Tibial nerve (tissue), 4 donors: Measurements from ENCODE around the gene SORCS2. TPM values are rescaled to one million over a fixed set of nuclear protein-coding genes. Genes with fewer than 3 reads are reported as not detected.

ENCODE experiments used
- DNase-seq, 2 donors: peaks; one replicate each; pipeline ENCODE4 v3.0.0-alpha.2; 2019; ENCODE audit warnings: low spot score in 2 of 2
- H3K27ac ChIP-seq, 4 donors: fragments of 200-600 bp; sonication (generic) in 3 of 4; one replicate each; pipeline ENCODE4 v1.5.1; 2017 to 2019; ENCODE audit warnings: mild to moderate bottlenecking in 1 of 4
- H3K27me3 ChIP-seq, 2 donors: fragments of 200-600 bp; sonication (generic) in 1 of 2; one replicate each; pipeline versions ENCODE4 v1.5.1 to v1.6.0; 2017 to 2019
- H3K36me3 ChIP-seq, 3 donors: fragments of 200-600 bp; sonication (generic); one replicate each; pipeline ENCODE4 v1.5.1; 2018 to 2019
- H3K4me1 ChIP-seq, 4 donors: fragments of 200-600 bp; sonication (generic) in 3 of 4; one replicate each; pipeline ENCODE4 v1.5.1; 2017 to 2019
- H3K4me3 ChIP-seq, 4 donors: fragments of 200-600 bp; sonication (generic) in 3 of 4; one replicate each; pipeline ENCODE4 v1.5.1; 2017 to 2019; ENCODE audit warnings: mild to moderate bottlenecking in 1 of 4, moderate library complexity in 1 of 4
- H3K9me3 ChIP-seq, 4 donors: fragments of 200-600 bp; sonication (generic) in 3 of 4; one replicate each; pipeline ENCODE4 v1.5.1; 2017 to 2019
- EP300 ChIP-seq, 2 donors: sonication (generic); formaldehyde crosslinking; IDR thresholded peaks; one replicate each; pipeline ENCODE4 v1.6.1; 2017; ENCODE audit warnings: antibody characterized with exemption in 2 of 2, mild to moderate bottlenecking in 1 of 2
- POLR2A ChIP-seq, 2 donors: fragments of 450-650 bp; IDR thresholded peaks; one replicate each; pipeline ENCODE4 v1.6.1; 2017; ENCODE audit warnings: antibody characterized with exemption in 2 of 2, mild to moderate bottlenecking in 2 of 2, moderate library complexity in 2 of 2
- WGBS, 2 donors: methylation state at CpG; one replicate each; pipeline ENCODE4 v1.1.5; 2018; 5-methylcytosine and 5-hydroxymethylcytosine counted together
- total RNA-seq, 4 donors: library from RNA; depleted of rRNA; stranded (reverse); fragments of >200 nt; gene quantifications; one replicate each; pipeline ENCODE4 v1.1.0, GENCODE V29; 2016
- TF ChIP-seq, protein P1 (sequence below), 5 experiments: fragments of 200-600 bp in 3 of 5; fragments of 450-650 bp in 2 of 5; sonication (generic) in 3 of 5; IDR thresholded peaks; one replicate each; pipeline ENCODE4 v1.5.1; 2016 to 2019; ENCODE audit warnings: antibody characterized with exemption in 5 of 5, mild to moderate bottlenecking in 3 of 5, moderate library complexity in 2 of 5

The SORCS2 gene
- total RNA-seq, 4 donors from 2014 or later = 15.6 to 48.9 (median 38.3) TPM

DNA sequence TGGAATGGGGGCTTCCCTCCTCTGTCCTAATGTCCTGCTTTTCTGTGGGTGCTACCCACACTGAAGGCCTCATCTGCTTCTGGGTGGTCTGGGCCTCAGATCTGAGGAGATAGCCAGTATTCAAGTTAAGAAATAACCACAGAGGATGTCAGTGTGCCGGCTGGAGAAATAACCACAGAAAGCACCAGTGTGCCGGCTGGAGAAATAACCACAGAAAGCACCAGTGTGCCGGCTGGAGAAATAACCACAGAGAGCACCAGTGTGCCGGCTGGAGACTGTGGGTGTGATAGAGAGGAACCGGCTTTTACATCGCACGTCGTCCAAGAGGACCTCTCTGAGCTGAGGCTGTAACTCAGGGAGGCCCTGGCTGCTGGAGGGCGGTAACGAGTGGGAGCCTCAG is 308.1 kb downstream of the SORCS2 start:
- H3K36me3 ChIP-seq = no peaks in the 10 kb centered on the region
- TF ChIP-seq, protein P1, sequence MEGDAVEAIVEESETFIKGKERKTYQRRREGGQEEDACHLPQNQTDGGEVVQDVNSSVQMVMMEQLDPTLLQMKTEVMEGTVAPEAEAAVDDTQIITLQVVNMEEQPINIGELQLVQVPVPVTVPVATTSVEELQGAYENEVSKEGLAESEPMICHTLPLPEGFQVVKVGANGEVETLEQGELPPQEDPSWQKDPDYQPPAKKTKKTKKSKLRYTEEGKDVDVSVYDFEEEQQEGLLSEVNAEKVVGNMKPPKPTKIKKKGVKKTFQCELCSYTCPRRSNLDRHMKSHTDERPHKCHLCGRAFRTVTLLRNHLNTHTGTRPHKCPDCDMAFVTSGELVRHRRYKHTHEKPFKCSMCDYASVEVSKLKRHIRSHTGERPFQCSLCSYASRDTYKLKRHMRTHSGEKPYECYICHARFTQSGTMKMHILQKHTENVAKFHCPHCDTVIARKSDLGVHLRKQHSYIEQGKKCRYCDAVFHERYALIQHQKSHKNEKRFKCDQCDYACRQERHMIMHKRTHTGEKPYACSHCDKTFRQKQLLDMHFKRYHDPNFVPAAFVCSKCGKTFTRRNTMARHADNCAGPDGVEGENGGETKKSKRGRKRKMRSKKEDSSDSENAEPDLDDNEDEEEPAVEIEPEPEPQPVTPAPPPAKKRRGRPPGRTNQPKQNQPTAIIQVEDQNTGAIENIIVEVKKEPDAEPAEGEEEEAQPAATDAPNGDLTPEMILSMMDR (IDR thresholded peaks at IDR 0.05) = no peak
- TF ChIP-seq EP300 (IDR thresholded peaks at IDR 0.05) = no peak
- no peak for TF ChIP-seq POLR2A (IDR thresholded peaks at IDR 0.05)
- DNase-seq = no peak
- H3K4me1 ChIP-seq = peaks cover 0 to 22% (median 2%) of the 10 kb centered on the region in 4 donors
- WGBS, 2 donors = 21 to 30% methylated on average over 9 to 10 of the region's 10 CpGs
- H3K27me3 ChIP-seq = no peaks in the 10 kb centered on the region
- H3K4me3 ChIP-seq = no peak overlapping the region
- H3K9me3 ChIP-seq = no peaks in the 10 kb centered on the region
- H3K27ac ChIP-seq = peak overlapping the region in 2 of 4 donors; percentile 33 to 48

DNA sequence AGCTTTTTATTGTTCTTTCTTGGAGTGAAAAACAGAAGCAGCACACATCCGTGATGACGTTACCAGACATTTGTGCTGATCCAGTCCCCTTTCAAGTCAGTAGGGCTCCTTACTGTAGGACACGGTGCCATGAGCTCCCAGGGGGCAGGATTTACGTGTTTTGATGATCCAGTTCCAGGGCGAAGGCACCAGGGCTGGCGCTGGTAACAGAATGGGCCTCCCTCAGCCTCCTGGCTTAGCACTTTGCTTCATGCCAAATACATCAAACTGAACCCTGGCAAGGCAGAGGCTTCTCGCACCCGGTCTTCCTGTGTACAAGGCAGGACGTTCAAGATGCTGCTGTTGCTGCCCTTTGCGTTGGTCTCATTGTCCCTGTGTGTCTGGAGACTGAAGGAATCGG is 309.0 kb downstream of the SORCS2 start:
- Histone ChIP-seq H3K9me3 (no peaks in the 10 kb centered on the region), H3K36me3 (no peaks in the 10 kb centered on the region), H3K4me3 (no peak overlapping the region), H3K27ac (peak overlapping the region in 1 of 4 donors; percentile 33), H3K27me3 (no peaks in the 10 kb centered on the region), H3K4me1 (peaks cover 0 to 26% (median 2%) of the 10 kb centered on the region in 4 donors)
- DNase-seq = no peak
- no peak for TF ChIP-seq POLR2A (IDR thresholded peaks at IDR 0.05)
- no peak for TF ChIP-seq EP300 (IDR thresholded peaks at IDR 0.05)
- TF ChIP-seq, protein P1 (IDR thresholded peaks at IDR 0.05) = no peak
- 64 to 67% methylated on average over 11 of the region's 11 CpGs for WGBS, 2 donors

DNA sequence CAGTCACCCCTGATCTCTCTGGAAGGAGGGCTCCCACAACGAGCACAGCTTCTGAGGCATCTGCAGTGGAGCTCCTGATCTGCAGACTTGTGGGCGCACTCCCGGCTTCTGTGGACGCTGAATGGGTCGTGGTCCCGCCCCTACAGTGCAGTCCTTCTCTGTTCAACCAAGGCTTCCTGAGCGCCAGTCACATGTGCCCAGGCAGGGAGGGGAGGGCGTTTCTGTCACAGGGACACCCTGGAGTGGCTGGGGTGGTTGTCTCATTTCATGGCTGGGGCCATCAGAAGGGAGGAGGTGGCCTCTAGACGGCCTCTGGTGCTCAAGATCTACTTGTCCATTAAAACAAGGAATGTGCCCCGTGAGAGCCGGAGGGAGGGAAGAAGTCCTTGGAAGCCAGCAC is 309.5 kb downstream of the SORCS2 start:
- Histone ChIP-seq H3K9me3 (no peaks in the 10 kb centered on the region), H3K36me3 (no peaks in the 10 kb centered on the region), H3K4me3 (no peak overlapping the region), H3K27me3 (no peaks in the 10 kb centered on the region), H3K27ac (no peak overlapping the region), H3K4me1 (peaks cover 0 to 32% (median 2%) of the 10 kb centered on the region in 4 donors)
- no peak for DNase-seq
- TF ChIP-seq, protein P1 (IDR thresholded peaks at IDR 0.05) = no peak
- no peak for TF ChIP-seq POLR2A (IDR thresholded peaks at IDR 0.05)
- no peak for TF ChIP-seq EP300 (IDR thresholded peaks at IDR 0.05)
- WGBS, 2 donors = 63 to 69% methylated on average over 10 to 11 of the region's 11 CpGs

DNA sequence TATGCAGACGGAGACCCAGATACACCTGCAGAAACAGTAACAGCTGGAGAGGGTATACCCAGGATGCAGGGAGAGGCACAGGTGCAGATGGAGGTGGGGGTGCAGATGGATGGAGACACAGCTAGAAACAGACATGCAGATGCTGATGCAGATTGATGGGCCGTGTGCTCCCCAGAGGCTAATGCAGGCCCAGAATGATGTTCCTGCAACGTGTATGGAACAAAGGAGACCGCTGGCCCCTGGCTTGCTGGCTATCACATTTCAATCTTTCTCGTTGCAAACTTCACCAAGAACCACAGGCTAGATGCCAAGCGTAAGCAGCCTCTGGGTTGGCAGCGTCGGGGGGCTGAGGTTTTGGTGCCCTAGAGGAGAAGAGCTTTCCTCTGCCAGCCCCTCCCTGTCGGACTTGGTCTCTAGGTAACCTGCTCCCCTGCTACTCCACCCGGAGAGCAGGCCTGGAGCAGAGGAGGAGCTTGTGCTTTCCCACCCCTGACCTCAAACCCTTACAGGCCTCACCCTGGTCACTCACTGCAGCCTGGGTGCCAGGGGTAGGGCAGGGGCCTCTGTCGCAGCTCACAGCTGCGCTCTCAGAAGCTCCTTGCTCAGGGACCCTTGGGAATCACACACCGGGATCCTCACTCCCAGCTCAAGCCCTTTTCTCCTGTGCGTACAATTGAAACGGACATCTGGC is 311.4 kb downstream of the SORCS2 start:
- Histone ChIP-seq H3K9me3 (no peaks in the 10 kb centered on the region), H3K36me3 (no peaks in the 10 kb centered on the region), H3K27ac (no peak overlapping the region), H3K27me3 (no peaks in the 10 kb centered on the region), H3K4me1 (peaks cover 0 to 38% (median 2%) of the 10 kb centered on the region in 4 donors), H3K4me3 (no peak overlapping the region)
- 70 to 74% methylated on average over 15 of the region's 15 CpGs for WGBS, 2 donors
- no peak for TF ChIP-seq EP300 (IDR thresholded peaks at IDR 0.05)
- TF ChIP-seq, protein P1 (IDR thresholded peaks at IDR 0.05) = no peak
- no peak for TF ChIP-seq POLR2A (IDR thresholded peaks at IDR 0.05)
- no peak for DNase-seq

DNA sequence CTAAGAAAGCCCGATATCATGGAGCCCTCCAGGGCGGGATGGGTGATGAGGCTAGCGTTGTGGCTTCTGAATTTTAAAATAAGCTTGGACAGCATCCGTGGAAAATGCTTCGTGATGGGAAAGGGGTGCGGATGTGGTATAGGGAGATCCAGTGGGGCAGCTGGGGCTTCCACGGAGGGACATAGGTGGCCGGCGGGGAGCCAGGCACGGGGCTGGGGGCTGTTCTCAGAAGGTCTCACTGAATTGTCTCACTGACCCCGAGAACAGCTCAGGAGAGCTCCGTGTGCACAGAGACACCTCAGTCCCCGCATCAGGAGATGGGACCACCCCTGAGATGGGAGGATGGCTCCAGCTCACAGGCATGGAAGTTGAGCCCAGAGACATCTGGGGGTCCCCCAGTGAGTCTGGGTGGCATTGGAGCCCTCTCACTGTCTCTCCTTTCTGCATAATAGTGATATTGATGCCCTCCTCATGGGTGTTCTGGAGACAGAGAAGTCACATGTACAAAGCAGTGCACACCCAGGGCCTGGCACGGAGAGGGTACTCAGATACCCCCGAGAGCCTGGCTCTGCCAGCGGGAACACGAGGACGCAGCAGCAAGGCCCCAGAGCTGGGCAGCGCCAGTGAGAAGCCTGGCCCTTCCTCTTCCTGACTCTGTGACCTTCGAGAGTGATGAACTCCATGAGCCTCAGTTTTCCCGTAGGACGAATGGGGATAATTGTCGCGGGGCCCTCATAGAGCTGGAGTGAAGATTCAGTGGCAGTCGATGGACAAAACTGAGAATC is 313.0 kb downstream of the SORCS2 start:
- WGBS, 2 donors = 91 to 95% methylated on average over 24 to 25 of the region's 25 CpGs
- Histone ChIP-seq H3K9me3 (no peaks in the 10 kb centered on the region), H3K4me3 (no peak overlapping the region), H3K27me3 (no peaks in the 10 kb centered on the region), H3K4me1 (peaks cover 0 to 33% (median 0%) of the 10 kb centered on the region in 4 donors), H3K36me3 (no peaks in the 10 kb centered on the region), H3K27ac (no peak overlapping the region)
- no peak for DNase-seq
- TF ChIP-seq POLR2A (IDR thresholded peaks at IDR 0.05) (no peak), EP300 (IDR thresholded peaks at IDR 0.05) (no peak)
- TF ChIP-seq, protein P1 (IDR thresholded peaks at IDR 0.05) = no peak
